DMS 273 (cell line): ENCODE data around the gene EFCAB8.
"Not testable (repeated sequence)": the region's sequence is repeated elsewhere in the genome, so short reads cannot be mapped to it uniquely, and the experiment has no call there.

ENCODE experiments used
- DNase-seq: peaks from one replicate; lab custom pipeline; 2025; ENCODE audit not compliant: unreplicated experiment; lab: John Stamatoyannopoulos, UW

Gene EFCAB8

GRCh38 chr20:32885185-32885584, 26.5 kb downstream of the EFCAB8 start:
- DNase-seq, result no peak

DNA sequence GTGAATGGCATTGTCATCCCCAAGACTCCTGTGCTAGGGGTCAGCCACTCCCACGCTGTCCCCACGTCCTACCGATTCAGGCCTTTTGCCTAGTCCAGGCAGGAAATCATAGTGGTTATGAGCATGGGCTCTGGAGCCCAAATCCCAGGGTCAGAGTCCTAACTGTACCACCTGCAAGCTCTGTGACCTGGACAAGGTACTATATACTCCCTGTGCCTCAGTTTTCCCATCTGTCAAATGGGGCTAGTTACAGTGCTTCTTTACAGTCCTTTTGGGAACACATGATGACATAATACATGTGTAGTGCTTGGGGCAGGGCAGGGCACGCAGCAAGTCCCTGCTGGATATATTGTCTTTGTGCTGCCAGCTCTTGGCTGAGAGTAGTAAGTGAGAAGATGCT, 27.2 kb downstream of the EFCAB8 start:
- no peak for DNase-seq

DNA sequence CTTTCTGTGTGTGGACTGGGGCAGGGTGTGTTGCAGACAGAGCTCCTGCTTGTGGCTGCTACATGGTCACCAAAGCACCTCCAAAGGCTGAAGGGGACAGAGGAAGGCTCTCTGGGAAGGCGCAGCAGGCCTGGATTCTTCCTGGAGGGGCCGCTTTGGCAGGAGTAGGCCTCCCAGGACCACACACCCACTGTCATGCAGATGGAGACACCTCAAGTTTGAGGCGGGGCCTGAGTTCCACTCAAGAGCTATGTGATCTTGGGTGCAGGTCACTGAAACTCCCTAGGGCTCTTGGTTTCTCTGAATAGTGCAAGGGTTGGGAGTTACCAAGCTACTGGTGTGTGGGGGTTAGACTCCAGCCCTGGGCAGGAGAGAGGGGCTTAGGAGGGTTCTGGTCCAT, 27.9 kb downstream of the EFCAB8 start:
- DNase-seq, result no peak

DNA sequence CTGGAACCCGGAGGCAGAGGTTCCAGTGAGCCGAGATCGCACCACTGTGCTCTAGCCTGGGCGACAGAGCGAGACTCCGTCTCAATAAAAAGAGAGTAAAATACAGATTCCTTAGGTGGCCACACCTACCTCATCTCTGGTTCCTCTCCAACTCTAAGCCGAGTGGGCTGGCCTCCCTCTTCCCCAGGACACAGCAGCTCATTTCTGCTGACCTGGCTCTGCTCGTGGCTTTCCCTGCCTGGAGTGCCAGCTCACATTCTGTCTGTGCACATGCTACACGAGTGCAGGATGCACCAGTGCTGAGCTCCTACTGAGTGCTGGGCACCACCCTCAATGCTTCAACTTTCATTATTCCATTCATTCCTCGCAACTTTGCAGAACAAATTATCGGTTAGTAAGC, 28.8 kb downstream of the EFCAB8 start:
- DNase-seq, result no peak

DNA sequence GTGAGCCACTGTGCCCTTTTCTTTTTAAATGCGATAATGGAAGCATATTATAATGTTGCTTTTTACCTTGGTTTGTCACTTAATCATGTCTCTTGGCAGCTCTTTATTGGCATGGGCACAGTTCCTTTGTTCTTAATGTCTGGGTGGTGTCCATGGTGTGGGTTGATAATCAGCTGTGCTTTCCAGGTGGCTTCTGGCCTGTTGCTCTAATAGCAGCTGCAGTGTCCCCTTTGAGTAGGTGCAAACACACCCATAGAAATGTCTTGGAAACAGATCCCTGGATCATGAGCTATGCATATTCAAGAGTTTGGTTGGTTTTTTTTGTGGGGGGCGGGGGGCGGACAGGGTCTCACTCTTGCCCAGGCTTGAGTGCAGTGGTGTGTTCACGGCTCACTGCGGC, 29.9 kb downstream of the EFCAB8 start:
- no peak for DNase-seq

GRCh38 chr20:32889281-32889680, 30.6 kb downstream of the EFCAB8 start:
- no peak for DNase-seq

- DNase-seq, result no peak
These were observed 32.8 kb downstream of the EFCAB8 start for GRCh38 chr20:32891491-32891890.

DNA sequence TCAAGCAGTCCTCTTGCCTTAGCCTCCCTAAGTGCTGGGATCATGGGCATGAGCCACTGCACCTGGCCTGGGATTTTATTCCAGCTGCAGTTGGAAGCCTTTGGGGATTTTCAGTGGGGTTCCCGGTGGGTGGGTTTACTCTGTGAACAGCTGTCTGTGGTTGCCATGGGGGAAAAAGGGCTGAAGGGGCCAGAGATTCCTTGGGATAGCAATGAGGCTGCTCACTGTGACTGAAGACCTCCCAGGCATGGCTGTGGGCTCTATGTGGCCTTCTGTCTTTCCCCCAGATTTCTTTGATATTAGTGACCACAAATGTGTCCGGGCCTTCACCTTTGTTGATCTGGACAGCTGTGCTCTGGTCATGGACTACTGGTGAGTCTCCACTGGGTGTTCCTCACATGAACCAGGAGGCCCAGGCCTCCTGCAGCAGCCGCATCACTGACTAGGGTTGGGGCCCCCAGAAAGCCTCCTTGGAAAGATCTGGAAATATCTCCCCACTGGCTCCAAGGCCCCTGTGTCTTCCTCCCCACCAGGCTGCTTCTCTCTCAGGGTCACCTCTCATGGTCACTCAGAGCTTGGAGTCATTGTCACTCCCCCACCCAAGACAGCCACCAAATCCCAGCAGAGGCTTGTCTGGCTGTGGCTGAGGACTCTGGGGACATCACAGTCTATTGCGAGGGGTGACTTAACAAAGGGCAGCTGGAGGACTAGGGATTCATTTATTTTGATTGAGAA, 33.4 kb downstream of the EFCAB8 start:
- no peak for DNase-seq

DNA sequence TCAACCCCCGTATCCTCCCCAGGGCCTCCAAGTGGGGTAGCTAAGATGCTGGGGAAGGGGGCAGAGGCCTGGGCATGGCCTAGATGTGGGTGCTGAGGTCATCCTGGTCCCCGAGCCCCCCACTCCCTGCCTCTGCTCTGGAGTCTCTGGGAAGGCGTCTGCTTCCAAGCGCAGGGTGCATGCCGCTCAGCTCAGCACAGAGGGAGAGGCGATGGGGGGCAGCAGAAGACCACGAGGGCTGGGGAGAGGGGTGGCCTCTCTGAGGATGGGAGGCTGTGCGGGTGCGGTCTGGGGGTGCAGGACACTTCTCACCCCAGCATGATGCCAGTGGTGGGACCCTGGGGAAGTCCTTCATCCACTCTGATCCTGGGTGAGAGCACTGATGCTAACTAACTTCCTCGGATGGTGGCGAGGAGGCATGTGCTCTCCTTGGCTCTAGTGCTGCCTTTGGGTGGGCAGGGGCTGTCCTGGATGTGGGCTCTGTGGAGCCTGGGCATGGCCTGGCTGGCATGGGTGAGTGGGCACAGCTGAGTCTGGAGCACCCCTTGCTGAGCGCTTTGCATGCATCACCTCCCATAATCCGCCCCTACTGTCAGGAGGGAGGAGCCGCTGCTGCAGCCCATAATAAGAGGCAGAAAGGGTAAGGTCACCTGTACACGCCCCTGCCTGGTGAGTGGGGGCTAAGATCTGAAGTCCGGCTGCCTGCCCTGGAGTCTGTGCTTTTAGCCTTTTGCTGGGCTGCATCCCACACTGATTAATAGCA, 34.7 kb downstream of the EFCAB8 start:
- DNase-seq, result no peak

DNA sequence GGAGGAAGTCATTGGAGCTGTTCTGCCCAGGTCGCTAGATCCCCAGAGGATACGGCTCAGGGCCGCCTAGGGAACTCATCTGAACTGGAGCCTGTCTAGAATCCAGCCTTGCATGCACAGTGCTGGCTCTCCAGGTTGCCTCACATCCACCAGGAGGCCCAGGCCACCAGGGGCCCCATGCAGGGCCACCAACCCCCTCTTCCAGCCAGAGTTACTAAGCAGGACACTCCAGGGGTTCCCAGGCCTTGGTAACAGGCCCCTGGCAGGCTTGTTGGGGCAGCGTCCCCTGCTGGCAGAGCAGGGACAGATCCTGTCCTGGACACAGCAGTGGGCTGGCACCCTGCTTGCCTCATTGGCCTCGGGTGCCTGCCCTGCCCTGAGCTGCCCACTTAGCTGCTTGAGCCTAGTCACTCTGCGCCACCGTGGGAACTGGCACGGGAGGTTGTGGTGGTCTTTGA, 35.3 kb downstream of the EFCAB8 start:
- peak; percentile 59 for DNase-seq

GRCh38 chr20:32894711-32895355, 36.1 kb downstream of the EFCAB8 start:
- DNase-seq, result no peak

DNA sequence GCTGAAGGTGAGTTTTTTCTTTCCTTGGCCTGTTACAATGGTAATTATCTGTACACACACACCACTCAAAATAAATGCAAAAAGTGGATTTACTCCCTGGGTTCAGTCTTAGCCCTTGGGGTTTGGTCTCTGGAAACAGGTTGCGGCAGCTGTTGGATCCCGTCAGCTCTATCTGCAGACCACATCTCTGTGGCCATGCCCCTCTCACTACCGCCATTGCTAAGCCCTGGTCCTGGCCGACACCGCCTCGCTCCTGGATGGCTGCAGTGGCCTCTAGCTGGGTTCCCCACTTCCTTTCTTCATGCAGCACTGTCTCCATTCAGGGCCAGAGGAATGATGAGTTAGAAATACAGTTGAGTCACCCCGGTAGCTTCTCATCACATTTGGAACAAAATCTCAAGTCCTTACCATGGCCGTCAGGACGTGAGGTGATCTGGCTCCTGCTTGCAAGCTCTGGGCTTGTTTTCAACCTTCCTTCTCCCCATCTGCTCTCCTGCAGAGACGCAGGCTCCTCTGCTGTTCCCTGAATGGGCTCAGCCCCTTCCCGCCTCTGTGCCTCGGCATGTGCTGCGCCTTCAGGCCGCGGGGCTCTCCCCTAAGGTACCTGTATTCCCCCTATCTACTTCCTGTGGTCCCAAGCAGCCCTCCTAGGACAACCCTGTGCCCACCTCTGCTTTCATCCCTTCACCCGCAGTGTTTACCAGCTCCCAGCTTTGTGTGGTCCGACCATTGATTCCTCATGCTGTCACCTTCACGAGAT, 38.0 kb downstream of the EFCAB8 start:
- DNase-seq, result no peak

DNA sequence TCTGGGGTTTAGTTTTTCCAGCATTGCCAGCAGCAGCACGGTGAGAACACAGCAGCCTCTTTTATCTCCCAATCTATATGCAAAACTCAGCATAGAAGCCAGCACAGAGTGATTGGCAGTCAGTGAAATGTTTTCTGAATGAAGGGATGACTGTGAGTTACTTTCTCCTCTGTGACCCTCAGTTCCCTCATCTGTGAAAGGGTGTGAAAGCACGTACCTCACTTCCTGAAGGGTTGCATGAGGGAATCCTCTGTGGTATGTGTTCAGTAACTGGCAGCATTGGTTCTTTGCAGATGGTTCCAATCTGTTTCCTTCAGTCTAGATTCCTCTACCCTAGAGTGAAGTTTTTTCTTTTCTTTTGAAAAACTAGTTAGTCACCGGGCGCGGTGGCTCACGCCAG, 40.0 kb downstream of the EFCAB8 start:
- no peak for DNase-seq

GRCh38 chr20:32902456-32903420, 44.0 kb downstream of the EFCAB8 start:
- peak; percentile 77 for DNase-seq

- no peak for DNase-seq
These were observed 45.0 kb downstream of the EFCAB8 start for GRCh38 chr20:32903666-32904175.

DNA sequence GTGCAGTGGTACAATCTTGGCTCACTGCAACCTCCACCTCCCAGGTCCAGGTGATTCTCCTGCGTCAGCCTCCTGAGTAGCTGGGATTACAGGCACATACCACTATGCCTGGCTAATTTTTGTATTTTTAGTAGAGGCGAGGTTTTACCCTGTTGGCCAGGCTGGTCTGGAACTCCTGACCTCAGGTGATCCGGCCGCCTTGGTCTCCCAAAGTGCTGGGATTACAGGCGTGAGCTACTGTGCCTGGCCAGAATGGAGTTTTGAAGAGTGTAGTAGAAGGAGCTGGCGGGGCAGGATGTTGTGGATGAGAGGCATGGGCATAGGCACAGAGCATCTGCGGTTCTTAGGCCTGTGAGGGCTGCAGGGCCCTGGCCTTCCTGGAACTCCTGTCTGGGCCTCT, 46.0 kb downstream of the EFCAB8 start:
- not testable (repeated sequence) for DNase-seq

DNA sequence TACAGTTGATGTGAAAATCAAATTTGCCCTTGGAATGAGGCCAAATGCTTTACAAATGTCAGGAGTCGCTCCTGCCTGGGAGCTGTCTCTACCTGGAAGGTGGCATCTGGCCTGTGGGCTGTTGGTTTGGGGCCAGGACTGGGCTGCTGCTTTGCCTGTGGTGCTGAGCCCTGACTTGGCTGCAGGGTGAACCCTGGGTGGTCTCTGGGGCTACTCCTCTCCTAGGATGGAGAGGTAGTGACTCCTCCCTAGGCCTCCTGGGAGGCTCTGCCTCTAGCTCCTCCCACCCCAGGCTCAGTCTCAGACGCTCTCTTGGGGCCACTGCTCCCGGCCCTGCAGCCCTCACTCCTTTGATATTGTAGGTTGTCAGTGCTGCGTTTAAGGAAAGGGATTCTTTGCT, 47.5 kb downstream of the EFCAB8 start:
- DNase-seq, result peak; percentile 18

DNA sequence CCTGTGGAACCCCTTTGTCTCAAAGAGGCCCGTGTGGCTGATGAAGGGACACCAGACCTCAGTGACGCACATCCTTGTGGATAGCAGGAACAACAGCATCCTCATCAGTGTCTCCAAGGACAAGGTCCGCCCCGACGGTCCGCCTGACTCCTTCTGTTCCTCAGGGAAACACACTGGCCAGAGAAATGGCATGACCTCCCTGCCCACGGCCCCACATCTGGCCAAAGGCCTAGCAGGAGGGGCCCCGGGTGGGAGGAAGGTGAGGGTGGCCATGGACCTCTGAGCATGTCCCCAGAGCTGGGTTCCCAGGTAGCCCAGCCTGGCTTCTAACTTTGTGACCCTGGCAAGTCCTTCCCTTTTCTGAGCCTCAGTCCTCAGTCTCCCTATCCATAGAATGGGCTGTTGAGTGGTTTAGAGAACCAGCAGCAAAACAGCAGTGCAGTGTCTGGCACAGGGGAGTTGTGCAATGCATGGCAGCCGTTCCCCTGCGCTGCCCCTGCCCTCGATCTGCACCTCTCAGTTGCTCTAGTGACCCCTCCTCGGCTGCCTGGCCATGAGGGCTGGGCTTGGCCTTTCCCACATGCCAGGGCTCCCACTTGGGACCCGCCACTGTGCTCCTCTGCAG, 48.3 kb downstream of the EFCAB8 start:
- no peak for DNase-seq

- no peak for DNase-seq
These were observed 49.2 kb downstream of the EFCAB8 start for GRCh38 chr20:32907886-32908285.
